HEK293T (cell line): ENCODE results near the gene ARHGAP11B.

Source experiments
- FOXA1 ChIP-seq: fragments of 450-650 bp; IDR thresholded peaks from 2 replicates; pipeline ENCODE4 v1.6.1; 2016; ENCODE audit warnings: mild to moderate bottlenecking
- FOXM1 ChIP-seq: fragments of 450-650 bp; IDR thresholded peaks from 2 replicates; pipeline ENCODE4 v1.6.1; 2017; ENCODE audit warnings: mild to moderate bottlenecking, borderline replicate concordance
- HDGF ChIP-seq: fragments of 450-650 bp; IDR thresholded peaks from 2 replicates; pipeline ENCODE4 v1.6.1; 2017; ENCODE audit warnings: antibody characterized with exemption, borderline replicate concordance
- L3MBTL2 ChIP-seq: fragments of 450-650 bp; conservative IDR thresholded peaks from 2 replicates; pipeline ENCODE4 v1.6.1; 2016; ENCODE audit warnings: mild to moderate bottlenecking

GRCh38 chr15:30675126-30675525 lies 49.2 kb downstream of the ARHGAP11B start:
- no peak for TF ChIP-seq HDGF
- no peak for TF ChIP-seq FOXM1
- no peak for TF ChIP-seq FOXA1
- no peak for TF ChIP-seq L3MBTL2
